CD4-positive, alpha-beta T cell (primary cell): ENCODE results near the gene MTHFD1L. TPM values are rescaled to one million over a fixed set of nuclear protein-coding genes. Genes with fewer than 3 reads are reported as not detected.

Experiments
- ATAC-seq: fragments of 200-7000 bp; cut with Tn5 transposase; one replicate; pipeline ENCODE4 v1.10.0; 2022; ENCODE audit warnings: mild to moderate bottlenecking; ENCODE audit not compliant: poor library complexity
- CTCF ChIA-PET: fragments of 350-600 bp; sonication (Branson Sonifier 250); formaldehyde crosslinking; loops from one replicate; lab custom pipeline; 2021; ENCODE audit warnings: antibody characterized with exemption, inconsistent platforms; lab: Charles Lee
- POLR2A ChIA-PET: fragments of 350-600 bp; sonication (Branson Sonifier 250); formaldehyde crosslinking; loops from one replicate; lab custom pipeline; 2021; ENCODE audit warnings: antibody characterized with exemption, inconsistent platforms; lab: Charles Lee
- DNase-seq, 14 experiments: peaks; one replicate each; pipeline ENCODE4 v3.0.0-alpha.2; 2013 to 2020; ENCODE audit warnings: mixed read lengths in 2 of 14
- H3K27ac ChIP-seq, 2 donors: one replicate each; pipeline versions ENCODE4 v1.5.1 to v1.7.0; 2013; ENCODE audit warnings: low read length in 2 of 2, low read depth in 1 of 2, mild to moderate bottlenecking in 1 of 2
- H3K27me3 ChIP-seq, 2 experiments: 1 replicate in 1 of 2; 2 replicates in 1 of 2; pipeline versions ENCODE4 v1.6.1 to v1.7.0; 2013; ENCODE audit warnings: low read length in 2 of 2, control low read depth in 1 of 2, mild to moderate bottlenecking in 1 of 2, moderate library complexity in 1 of 2; ENCODE audit not compliant: insufficient read depth in 2 of 2, control insufficient read depth in 1 of 2
- H3K36me3 ChIP-seq: one replicate; pipeline ENCODE4 v1.6.1; 2013; ENCODE audit warnings: low read length, control low read depth; ENCODE audit not compliant: insufficient read depth
- H3K4me1 ChIP-seq: one replicate; pipeline ENCODE4 v1.6.1; 2013; ENCODE audit warnings: low read length, control low read depth; ENCODE audit not compliant: insufficient read depth
- H3K4me3 ChIP-seq: one replicate; pipeline ENCODE4 v1.5.1; 2013; ENCODE audit warnings: mild to moderate bottlenecking, low read length, moderate library complexity
- H3K9me3 ChIP-seq, 2 experiments: 1 replicate in 1 of 2; 2 replicates in 1 of 2; pipeline versions ENCODE4 v1.6.1 to v1.7.0; 2013; ENCODE audit warnings: low read length in 2 of 2, mild to moderate bottlenecking in 2 of 2, control low read depth in 1 of 2, moderate library complexity in 1 of 2; ENCODE audit not compliant: control insufficient read depth in 1 of 2, insufficient read depth in 1 of 2
- H3K27ac Mint-ChIP-seq: one replicate; pipeline ENCODE4 v1.8.0; 2020; ENCODE audit warnings: mixed read lengths
- H3K27me3 Mint-ChIP-seq: one replicate; pipeline ENCODE4 v1.8.0; 2021; ENCODE audit warnings: mixed read lengths
- H3K36me3 Mint-ChIP-seq: one replicate; pipeline ENCODE4 v1.8.0; 2021; ENCODE audit warnings: low read depth, mixed read lengths
- H3K4me1 Mint-ChIP-seq: one replicate; pipeline ENCODE4 v1.8.0; 2021; ENCODE audit warnings: low read depth, mixed read lengths
- H3K4me3 Mint-ChIP-seq: one replicate; pipeline ENCODE4 v1.8.0; 2020; ENCODE audit warnings: mild to moderate bottlenecking, mixed read lengths
- H3K9me3 Mint-ChIP-seq: one replicate; pipeline ENCODE4 v1.8.0; 2020; ENCODE audit warnings: mixed read lengths
- intact Hi-C, 2 experiments: fragments of 100-400 bp; cut with DNase I in 1 of 2; cut with micrococcal nuclease in 1 of 2; formaldehyde crosslinking; loops; one replicate each; pipeline versions ENCODE4 v1.15.1 to v1.9.0; 2023 to 2025; cut with DNase I, micrococcal nuclease
- total RNA-seq, 174 experiments: library from RNA in 2 of 174; stranded (reverse) in 2 of 174; gene quantifications; one replicate each; pipeline ENCODE4 v1.2.3 and lab custom pipeline; 2021 to 2026
- TF ChIP-seq, protein P1 (sequence below): fragments of 200-600 bp; IDR thresholded peaks from one replicate; pipeline ENCODE4 v1.8.0; 2022; ENCODE audit warnings: antibody characterized with exemption, mild to moderate bottlenecking

The MTHFD1L gene
- total RNA-seq, 2 experiments from 2014 or later, result 8.8 to 9.7 TPM

DNA sequence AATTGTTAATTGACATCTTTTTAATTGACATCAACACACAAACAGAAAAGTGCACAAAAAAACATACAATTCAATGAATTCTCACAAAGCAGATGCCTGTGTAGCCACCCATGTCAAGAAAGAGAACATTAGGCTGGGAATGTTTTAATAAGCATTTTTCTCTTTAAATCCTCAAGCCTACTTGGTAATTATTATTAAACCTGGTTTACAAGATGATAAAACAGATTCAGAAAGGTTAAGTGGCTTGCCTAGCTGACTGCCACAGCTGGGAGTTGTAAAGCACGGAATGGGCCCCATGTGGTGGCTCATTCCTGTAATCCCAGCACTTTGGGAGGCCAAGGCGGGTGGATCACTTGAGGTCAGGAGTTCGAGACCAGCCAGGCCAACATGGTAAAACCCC is 284.3 kb downstream of the MTHFD1L start:
- no peak overlapping the region for H3K4me3 ChIP-seq
- POLR2A ChIA-PET, result interaction anchor here (0.6 to 1.0 kb wide), 2 partner anchors 12 to 311 kb away, joined by 3 to 5 read pairs; no protein-coding TSS in a partner anchor
- no peak overlapping the region for H3K4me3 Mint-ChIP-seq
- TF ChIP-seq, protein P1, sequence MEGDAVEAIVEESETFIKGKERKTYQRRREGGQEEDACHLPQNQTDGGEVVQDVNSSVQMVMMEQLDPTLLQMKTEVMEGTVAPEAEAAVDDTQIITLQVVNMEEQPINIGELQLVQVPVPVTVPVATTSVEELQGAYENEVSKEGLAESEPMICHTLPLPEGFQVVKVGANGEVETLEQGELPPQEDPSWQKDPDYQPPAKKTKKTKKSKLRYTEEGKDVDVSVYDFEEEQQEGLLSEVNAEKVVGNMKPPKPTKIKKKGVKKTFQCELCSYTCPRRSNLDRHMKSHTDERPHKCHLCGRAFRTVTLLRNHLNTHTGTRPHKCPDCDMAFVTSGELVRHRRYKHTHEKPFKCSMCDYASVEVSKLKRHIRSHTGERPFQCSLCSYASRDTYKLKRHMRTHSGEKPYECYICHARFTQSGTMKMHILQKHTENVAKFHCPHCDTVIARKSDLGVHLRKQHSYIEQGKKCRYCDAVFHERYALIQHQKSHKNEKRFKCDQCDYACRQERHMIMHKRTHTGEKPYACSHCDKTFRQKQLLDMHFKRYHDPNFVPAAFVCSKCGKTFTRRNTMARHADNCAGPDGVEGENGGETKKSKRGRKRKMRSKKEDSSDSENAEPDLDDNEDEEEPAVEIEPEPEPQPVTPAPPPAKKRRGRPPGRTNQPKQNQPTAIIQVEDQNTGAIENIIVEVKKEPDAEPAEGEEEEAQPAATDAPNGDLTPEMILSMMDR, result no peak
- no peaks in the 10 kb centered on the region for H3K9me3 Mint-ChIP-seq
- no peaks in the 10 kb centered on the region for H3K4me1 Mint-ChIP-seq
- H3K4me1 ChIP-seq, result no peaks in the 10 kb centered on the region
- no peak for DNase-seq
- H3K27me3 ChIP-seq, result no peaks in the 10 kb centered on the region
- H3K27ac Mint-ChIP-seq, result no peak overlapping the region
- intact Hi-C loops, result no loop called here
- H3K36me3 Mint-ChIP-seq, result no peaks in the 10 kb centered on the region
- ATAC-seq, result no peak
- CTCF ChIA-PET, result no interaction called here
- H3K27me3 Mint-ChIP-seq, result peaks cover 15% of the 10 kb centered on the region
- H3K36me3 ChIP-seq, result no peaks in the 10 kb centered on the region
- no peak overlapping the region for H3K27ac ChIP-seq
- no peaks in the 10 kb centered on the region for H3K9me3 ChIP-seq
